Measurements from ENCODE around the gene UBALD1. TPM values are rescaled to one million over a fixed set of nuclear protein-coding genes. Genes with fewer than 3 reads are reported as not detected.
A peak's percentile ranks its signal among the peaks of the same experiment; 100 is the strongest.

The UBALD1 gene
- total RNA-seq, 1 donor: 9.4 TPM

DNA sequence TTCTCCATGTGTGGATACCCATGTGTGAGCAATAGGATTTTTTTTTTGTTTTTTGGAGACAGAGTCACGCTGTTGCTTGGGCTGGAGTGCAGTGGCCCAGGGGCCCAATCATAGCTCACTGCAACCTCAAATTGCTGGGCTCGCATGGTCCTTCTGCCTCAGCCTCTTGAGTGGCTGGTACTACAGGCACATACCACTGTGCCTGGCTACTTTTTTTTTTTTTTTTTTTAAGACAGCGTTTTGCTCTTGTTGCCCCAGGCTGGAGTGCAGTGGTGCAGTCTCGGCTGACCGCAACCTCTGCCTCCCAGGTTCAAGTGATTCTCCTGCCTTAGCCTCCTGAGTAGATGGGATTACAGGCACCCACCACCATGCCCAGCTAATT, 26.6 kb upstream of the UBALD1 start:
- H3K9me3 ChIP-seq (ENCODE audit: low read depth, low read length): no peaks in the 10 kb centered on the region
- no peak overlapping the region for H3K4me2 ChIP-seq (ENCODE audit: insufficient read depth, low read length)
- H3K4me3 ChIP-seq (ENCODE audit: insufficient read depth, low read length): no peak overlapping the region
- no peaks in the 10 kb centered on the region for H3K27me3 ChIP-seq (ENCODE audit: insufficient read depth, low read length)
- DNase-seq (ENCODE audit: insufficient read length, low spot score, missing footprints): no peak
- H3K79me2 ChIP-seq (ENCODE audit: insufficient read depth, low read length): peaks cover 96% of the 10 kb centered on the region
- H3K27ac ChIP-seq (ENCODE audit: low read depth, low read length): no peak overlapping the region
- H2AFZ ChIP-seq (ENCODE audit: low read length): no peak overlapping the region
- H4K20me1 ChIP-seq (ENCODE audit: insufficient read depth, low read length): peaks cover 68% of the 10 kb centered on the region
- H3K36me3 ChIP-seq (ENCODE audit: insufficient read depth, low read length): no peaks in the 10 kb centered on the region
- TF ChIP-seq, protein P1, sequence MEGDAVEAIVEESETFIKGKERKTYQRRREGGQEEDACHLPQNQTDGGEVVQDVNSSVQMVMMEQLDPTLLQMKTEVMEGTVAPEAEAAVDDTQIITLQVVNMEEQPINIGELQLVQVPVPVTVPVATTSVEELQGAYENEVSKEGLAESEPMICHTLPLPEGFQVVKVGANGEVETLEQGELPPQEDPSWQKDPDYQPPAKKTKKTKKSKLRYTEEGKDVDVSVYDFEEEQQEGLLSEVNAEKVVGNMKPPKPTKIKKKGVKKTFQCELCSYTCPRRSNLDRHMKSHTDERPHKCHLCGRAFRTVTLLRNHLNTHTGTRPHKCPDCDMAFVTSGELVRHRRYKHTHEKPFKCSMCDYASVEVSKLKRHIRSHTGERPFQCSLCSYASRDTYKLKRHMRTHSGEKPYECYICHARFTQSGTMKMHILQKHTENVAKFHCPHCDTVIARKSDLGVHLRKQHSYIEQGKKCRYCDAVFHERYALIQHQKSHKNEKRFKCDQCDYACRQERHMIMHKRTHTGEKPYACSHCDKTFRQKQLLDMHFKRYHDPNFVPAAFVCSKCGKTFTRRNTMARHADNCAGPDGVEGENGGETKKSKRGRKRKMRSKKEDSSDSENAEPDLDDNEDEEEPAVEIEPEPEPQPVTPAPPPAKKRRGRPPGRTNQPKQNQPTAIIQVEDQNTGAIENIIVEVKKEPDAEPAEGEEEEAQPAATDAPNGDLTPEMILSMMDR (IDR thresholded peaks at IDR 0.05; ENCODE audit: extremely low read depth, low read depth, low read length): no peak
- H3K4me1 ChIP-seq (ENCODE audit: insufficient read depth, low read length): no peaks in the 10 kb centered on the region

DNA sequence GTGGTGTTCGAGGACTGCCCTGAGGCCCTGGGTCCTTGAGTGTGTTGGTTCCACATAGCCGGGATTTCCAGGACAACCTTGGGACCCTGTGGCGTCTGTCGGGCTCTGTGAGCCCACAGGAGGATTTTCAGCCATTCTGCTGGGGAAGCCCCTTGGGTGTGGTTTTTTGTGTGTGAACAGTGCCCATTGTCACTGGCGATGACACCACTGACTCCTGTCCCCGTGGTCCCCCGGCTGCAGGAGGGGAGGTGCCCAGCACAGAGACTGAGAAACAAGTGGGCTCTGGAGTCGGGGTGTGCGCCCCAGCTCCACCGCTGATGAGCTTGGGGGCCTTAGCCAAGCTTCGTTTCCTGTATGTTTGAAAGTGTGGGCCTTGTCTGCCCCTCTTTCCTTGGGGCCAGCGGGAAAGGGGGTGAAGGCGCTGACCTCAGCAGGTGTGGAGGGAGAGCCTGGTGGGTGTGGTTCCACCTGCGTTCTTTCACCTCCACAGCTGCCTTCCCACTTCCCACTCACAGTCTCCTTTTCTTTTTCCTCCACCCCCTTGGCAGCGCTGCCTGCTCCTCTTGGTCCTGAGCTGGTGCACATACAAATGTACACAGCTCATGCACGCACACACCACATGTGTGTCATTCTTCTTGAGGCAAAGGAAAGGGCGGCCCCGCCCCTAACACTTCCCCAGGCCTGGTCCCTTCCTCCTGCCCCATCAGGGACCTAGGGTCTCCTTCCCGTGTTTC, 26.1 kb upstream of the UBALD1 start:
- DNase-seq (ENCODE audit: insufficient read length, low spot score, missing footprints): peak; percentile 47
- TF ChIP-seq, protein P1 (IDR thresholded peaks at IDR 0.05; ENCODE audit: extremely low read depth, low read depth, low read length): no peak
- H2AFZ ChIP-seq (ENCODE audit: low read length): no peak overlapping the region
- H3K79me2 ChIP-seq (ENCODE audit: insufficient read depth, low read length): peaks cover 96% of the 10 kb centered on the region
- H3K4me3 ChIP-seq (ENCODE audit: insufficient read depth, low read length): no peak overlapping the region
- no peak overlapping the region for H3K27ac ChIP-seq (ENCODE audit: low read depth, low read length)
- H3K9me3 ChIP-seq (ENCODE audit: low read depth, low read length): no peaks in the 10 kb centered on the region
- H3K4me1 ChIP-seq (ENCODE audit: insufficient read depth, low read length): no peaks in the 10 kb centered on the region
- H3K27me3 ChIP-seq (ENCODE audit: insufficient read depth, low read length): no peaks in the 10 kb centered on the region
- no peaks in the 10 kb centered on the region for H3K36me3 ChIP-seq (ENCODE audit: insufficient read depth, low read length)
- H3K4me2 ChIP-seq (ENCODE audit: insufficient read depth, low read length): no peak overlapping the region
- H4K20me1 ChIP-seq (ENCODE audit: insufficient read depth, low read length): peaks cover 69% of the 10 kb centered on the region

DNA sequence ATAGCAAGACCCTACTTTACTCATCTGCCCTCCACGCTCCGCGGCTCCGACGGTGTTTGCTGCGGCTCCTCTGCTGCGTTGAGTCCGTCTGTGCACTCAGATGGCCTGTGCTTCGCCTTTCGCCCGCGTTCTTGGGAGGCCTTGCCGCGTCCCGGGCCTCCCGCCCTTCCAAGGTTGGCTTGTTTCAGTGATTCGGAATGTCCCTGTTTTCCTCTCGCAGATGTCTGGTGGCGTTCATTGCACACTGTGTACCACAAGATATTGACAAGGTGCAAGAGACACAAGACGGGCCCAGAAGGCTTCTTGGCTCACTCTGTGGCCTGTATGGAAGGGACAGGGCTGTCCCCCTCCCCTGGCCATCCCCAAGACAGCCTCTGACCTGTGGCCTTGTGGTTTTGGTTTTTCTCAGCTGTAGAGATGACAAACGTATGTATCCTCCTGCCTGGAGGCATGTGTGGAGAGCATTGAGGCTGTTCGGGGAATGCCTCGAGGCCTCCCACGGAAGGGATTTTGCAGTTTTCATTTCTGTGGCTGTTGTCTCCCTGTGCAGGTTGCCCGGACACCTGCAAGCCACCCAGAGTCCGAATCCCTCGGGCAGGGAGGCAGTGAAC, 25.3 kb upstream of the UBALD1 start:
- Histone ChIP-seq H3K36me3 (ENCODE audit: insufficient read depth, low read length) (no peaks in the 10 kb centered on the region), H3K79me2 (ENCODE audit: insufficient read depth, low read length) (peaks cover 95% of the 10 kb centered on the region), H3K4me1 (ENCODE audit: insufficient read depth, low read length) (no peaks in the 10 kb centered on the region), H3K27me3 (ENCODE audit: insufficient read depth, low read length) (no peaks in the 10 kb centered on the region), H3K9me3 (ENCODE audit: low read depth, low read length) (no peaks in the 10 kb centered on the region), H3K4me3 (ENCODE audit: insufficient read depth, low read length) (no peak overlapping the region), H3K27ac (ENCODE audit: low read depth, low read length) (no peak overlapping the region), H3K4me2 (ENCODE audit: insufficient read depth, low read length) (no peak overlapping the region), H2AFZ (ENCODE audit: low read length) (no peak overlapping the region), H4K20me1 (ENCODE audit: insufficient read depth, low read length) (peaks cover 63% of the 10 kb centered on the region)
- TF ChIP-seq, protein P1 (IDR thresholded peaks at IDR 0.05; ENCODE audit: extremely low read depth, low read depth, low read length): no peak
- DNase-seq (ENCODE audit: insufficient read length, low spot score, missing footprints): no peak

DNA sequence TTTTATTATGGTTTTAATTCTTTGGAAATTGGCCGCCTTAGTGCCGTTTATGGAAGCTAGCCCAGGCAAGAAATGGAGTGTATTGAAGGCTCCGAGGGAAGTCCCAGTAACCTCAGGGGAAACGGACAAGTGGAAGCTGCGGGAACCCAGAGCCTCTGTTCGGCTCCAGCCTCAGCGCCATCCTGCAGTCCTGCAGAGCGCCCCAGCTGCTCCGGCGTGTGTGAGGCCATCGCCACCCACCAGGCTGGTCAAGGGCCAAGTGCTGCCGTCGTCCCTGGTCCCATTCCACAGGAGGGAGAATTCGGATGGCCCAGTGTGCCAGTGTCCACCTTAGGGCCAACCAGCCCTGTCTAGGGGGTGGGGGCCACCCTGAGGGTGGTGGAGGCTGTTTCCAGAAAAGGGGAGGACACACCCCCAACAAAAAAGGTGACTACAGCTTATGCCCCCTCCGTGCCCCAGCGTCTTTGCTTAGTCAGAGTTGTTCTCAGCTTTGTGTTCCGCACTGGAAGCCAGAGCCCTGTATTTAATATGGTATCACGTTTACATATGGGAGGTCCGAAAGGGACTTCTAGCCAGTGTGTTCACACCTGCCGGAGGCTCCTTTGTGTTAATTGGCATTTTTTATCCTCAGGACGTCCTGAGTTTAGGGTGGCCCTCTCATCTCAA, 22.9 kb upstream of the UBALD1 start:
- Histone ChIP-seq H3K9me3 (ENCODE audit: low read depth, low read length) (no peaks in the 10 kb centered on the region), H3K36me3 (ENCODE audit: insufficient read depth, low read length) (no peaks in the 10 kb centered on the region), H3K4me3 (ENCODE audit: insufficient read depth, low read length) (no peak overlapping the region), H3K4me2 (ENCODE audit: insufficient read depth, low read length) (no peak overlapping the region), H3K27ac (ENCODE audit: low read depth, low read length) (no peak overlapping the region), H3K4me1 (ENCODE audit: insufficient read depth, low read length) (no peaks in the 10 kb centered on the region), H3K27me3 (ENCODE audit: insufficient read depth, low read length) (no peaks in the 10 kb centered on the region), H4K20me1 (ENCODE audit: insufficient read depth, low read length) (peaks cover 69% of the 10 kb centered on the region), H3K79me2 (ENCODE audit: insufficient read depth, low read length) (peaks cover 94% of the 10 kb centered on the region), H2AFZ (ENCODE audit: low read length) (no peak overlapping the region)
- TF ChIP-seq, protein P1 (IDR thresholded peaks at IDR 0.05; ENCODE audit: extremely low read depth, low read depth, low read length): no peak
- peak; percentile 35 for DNase-seq (ENCODE audit: insufficient read length, low spot score, missing footprints)
